Right ventricle myocardium superior (tissue), 1 donor: ENCODE results near the gene LKAAEAR1. TPM values are rescaled to one million over a fixed set of nuclear protein-coding genes. Genes with fewer than 3 reads are reported as not detected.
A peak's percentile ranks its signal among the peaks of the same experiment; 100 is the strongest.

Experiments used
- ATAC-seq: fragments of 200-7000 bp; cut with Tn5 transposase; one replicate; pipeline ENCODE4 v1.9.1; 2020; ENCODE audit warnings: mild to moderate bottlenecking; ENCODE audit not compliant: poor library complexity
- DNase-seq: peaks from one replicate; pipeline ENCODE4 v3.0.0-alpha.2; 2020
- intact Hi-C: fragments of 100-400 bp; cut with DNase I; formaldehyde crosslinking; loops from one replicate; pipeline ENCODE4 v1.11.2; 2022
- total RNA-seq: library from RNA; stranded (reverse); fragmentation: NEBNext Ultra II Directional; extraction: Animal tissue kit (Norgen Biotek cat#: 25700); gene quantifications from one replicate; pipeline ENCODE4 v1.2.1, GENCODE V29; 2021
- donor health status: DM: no; HTN: yes; CAD: no; lungs with severe emphysema.

LKAAEAR1 gene
- total RNA-seq, 1 donor from 2014 or later, result not detected

- no peak for ATAC-seq
- DNase-seq, result no peak
- intact Hi-C loops, result no loop called here
Observed at GRCh38 chr20:64073476-64074183, 10.6 kb downstream of the LKAAEAR1 start.

GRCh38 chr20:64072498-64073063, 11.6 kb downstream of the LKAAEAR1 start:
- intact Hi-C loops, result no loop called here
- DNase-seq (no peak), ATAC-seq (no peak)

GRCh38 chr20:64071341-64072332, 12.6 kb downstream of the LKAAEAR1 start:
- DNase-seq, result no peak
- no peak for ATAC-seq
- intact Hi-C loops, result no loop called here

GRCh38 chr20:64070244-64070993, 13.8 kb downstream of the LKAAEAR1 start:
- DNase-seq, result no peak
- no peak for ATAC-seq
- intact Hi-C loops, result no loop called here

- ATAC-seq, result no peak
- no peak for DNase-seq
- intact Hi-C loops, result no loop called here
Observed at GRCh38 chr20:64069614-64070243, 14.5 kb downstream of the LKAAEAR1 start.

- DNase-seq, result no peak
- no peak for ATAC-seq
- intact Hi-C loops, result no loop called here
Observed at GRCh38 chr20:64069209-64069613, 15.0 kb downstream of the LKAAEAR1 start.

- DNase-seq (no peak), ATAC-seq (no peak)
- intact Hi-C loops, result no loop called here
Observed at GRCh38 chr20:64068386-64069208, 15.6 kb downstream of the LKAAEAR1 start.

- intact Hi-C loops, result no loop called here
- ATAC-seq, result no peak
- no peak for DNase-seq
Observed at GRCh38 chr20:64067733-64068307, 16.4 kb downstream of the LKAAEAR1 start.

- DNase-seq (no peak), ATAC-seq (no peak)
- intact Hi-C loops, result no loop called here
Observed at GRCh38 chr20:64067005-64067632, 17.1 kb downstream of the LKAAEAR1 start.

- DNase-seq (no peak), ATAC-seq (no peak)
- intact Hi-C loops, result no loop called here
Observed at GRCh38 chr20:64065974-64066343, 18.2 kb downstream of the LKAAEAR1 start.

- ATAC-seq, result no peak
- no peak for DNase-seq
- intact Hi-C loops, result no loop called here
Observed at GRCh38 chr20:64065062-64065973, 18.9 kb downstream of the LKAAEAR1 start.

- intact Hi-C loops, result loop anchor here (5.0 kb wide), 1 partner anchor 82 kb away; the partner anchor contains the start of gene PRPF6
- DNase-seq (no peak), ATAC-seq (no peak)
Observed at GRCh38 chr20:64064145-64064698, 20.0 kb downstream of the LKAAEAR1 start.

GRCh38 chr20:64063389-64064144, 20.6 kb downstream of the LKAAEAR1 start:
- ATAC-seq (peak; percentile 9), DNase-seq (no peak)
- intact Hi-C loops, result loop anchor here (5.0 kb wide), 1 partner anchor 81 kb away; the partner anchor contains the start of gene PRPF6

GRCh38 chr20:64062596-64063388, 21.4 kb downstream of the LKAAEAR1 start, which contains the start of gene TCEA2:
TCEA2 (plus strand) TSS chr20:64063198; CDS start chr20:64063313, 115 bp downstream.
- ATAC-seq (peak; percentile 97), DNase-seq (peak; percentile 99)
- intact Hi-C loops, result loop anchor here (5.0 kb wide), 1 partner anchor 80 kb away; the partner anchor contains the start of gene PRPF6
